Effector memory CD4-positive, alpha-beta T cell (primary cell): ENCODE measurements around the gene MOV10.
A peak's percentile ranks its signal among the peaks of the same experiment; 100 is the strongest.

ENCODE experiments used
- DNase-seq, 3 donors: peaks; one replicate each; pipeline ENCODE4 v3.0.0-alpha.2; 2020
- H3K27ac ChIP-seq: 2 replicates; pipeline ENCODE4 v1.7.0; 2013; ENCODE audit warnings: mild to moderate bottlenecking, low read length, moderate library complexity; ENCODE audit not compliant: insufficient read depth, poor library complexity, severe bottlenecking
- H3K27me3 ChIP-seq: replicated peaks from 2 replicates; pipeline ENCODE4 v1.7.0; 2013; ENCODE audit warnings: mild to moderate bottlenecking, low read length; ENCODE audit not compliant: insufficient read depth, control insufficient read depth, poor library complexity, severe bottlenecking
- H3K36me3 ChIP-seq: 2 replicates; pipeline ENCODE4 v1.7.0; 2013; ENCODE audit warnings: mild to moderate bottlenecking, low read length, moderate library complexity; ENCODE audit not compliant: control insufficient read depth, insufficient read depth
- H3K4me1 ChIP-seq: 2 replicates; pipeline ENCODE4 v1.7.0; 2013; ENCODE audit warnings: low read length, mild to moderate bottlenecking; ENCODE audit not compliant: control insufficient read depth, insufficient read depth, poor library complexity, severe bottlenecking
- H3K4me3 ChIP-seq: 2 replicates; pipeline ENCODE4 v1.7.0; 2013; ENCODE audit warnings: low read length, low read depth, mild to moderate bottlenecking; ENCODE audit not compliant: insufficient read depth, poor library complexity, severe bottlenecking
- H3K9me3 ChIP-seq: 2 replicates; pipeline ENCODE4 v1.7.0; 2013; ENCODE audit warnings: mild to moderate bottlenecking, low read length, moderate library complexity; ENCODE audit not compliant: control insufficient read depth

Gene MOV10

GRCh38 chr1:112704934-112705627 lies 30.6 kb downstream of the MOV10 start:
- Histone ChIP-seq H3K4me3 (peak overlapping the region; percentile 33), H3K27me3 (no peaks in the 10 kb centered on the region), H3K4me1 (peaks cover 42% of the 10 kb centered on the region), H3K27ac (peak overlapping the region; percentile 27), H3K36me3 (no peaks in the 10 kb centered on the region), H3K9me3 (no peaks in the 10 kb centered on the region)
- peak; percentile 22 to 27 (median 26) for DNase-seq

- no peaks in the 10 kb centered on the region for H3K9me3 ChIP-seq
- peak within 1 kb of the TSS; percentile 56 for H3K4me3 ChIP-seq
- DNase-seq, result peak; percentile 23 to 35 (median 30)
- no peak within 1 kb of the TSS for H3K27ac ChIP-seq
- H3K36me3 ChIP-seq, result no peaks in the 10 kb centered on the region
- H3K27me3 ChIP-seq, result no peaks in the 10 kb centered on the region
- H3K4me1 ChIP-seq, result peaks cover 28% of the 10 kb centered on the region
Observed at GRCh38 chr1:112706505-112707220, 32.2 kb downstream of the MOV10 start, which contains the start of gene RHOC. Gene RHOC (minus strand): TSS chr1:112707127. CDS start chr1:112703799, 3,328 bp downstream.

- H3K27ac ChIP-seq, result no peak overlapping the region
- peaks cover 27% of the 10 kb centered on the region for H3K4me1 ChIP-seq
- H3K27me3 ChIP-seq, result no peaks in the 10 kb centered on the region
- H3K4me3 ChIP-seq, result peak overlapping the region; percentile 56
- peak; percentile 24 to 53 (median 26) for DNase-seq
- no peaks in the 10 kb centered on the region for H3K36me3 ChIP-seq
- H3K9me3 ChIP-seq, result no peaks in the 10 kb centered on the region
Observed at GRCh38 chr1:112707221-112708001, 33.0 kb downstream of the MOV10 start.

- H3K4me1 ChIP-seq, result peaks cover 27% of the 10 kb centered on the region
- no peaks in the 10 kb centered on the region for H3K27me3 ChIP-seq
- H3K27ac ChIP-seq, result no peak overlapping the region
- H3K36me3 ChIP-seq, result no peaks in the 10 kb centered on the region
- H3K4me3 ChIP-seq, result no peak overlapping the region
- DNase-seq, result no peak
- no peaks in the 10 kb centered on the region for H3K9me3 ChIP-seq
Observed at GRCh38 chr1:112708002-112708448, 33.6 kb downstream of the MOV10 start.

GRCh38 chr1:112708489-112708888 lies 34.0 kb downstream of the MOV10 start:
- H3K4me3 ChIP-seq, result no peak overlapping the region
- no peak for DNase-seq
- H3K27me3 ChIP-seq, result no peaks in the 10 kb centered on the region
- H3K9me3 ChIP-seq, result no peaks in the 10 kb centered on the region
- H3K36me3 ChIP-seq, result no peaks in the 10 kb centered on the region
- H3K27ac ChIP-seq, result no peak overlapping the region
- H3K4me1 ChIP-seq, result peaks cover 27% of the 10 kb centered on the region

- DNase-seq, result no peak
- H3K9me3 ChIP-seq, result no peaks in the 10 kb centered on the region
- H3K4me3 ChIP-seq, result no peak overlapping the region
- no peaks in the 10 kb centered on the region for H3K27me3 ChIP-seq
- H3K36me3 ChIP-seq, result no peaks in the 10 kb centered on the region
- peaks cover 28% of the 10 kb centered on the region for H3K4me1 ChIP-seq
- no peak overlapping the region for H3K27ac ChIP-seq
Observed at GRCh38 chr1:112710159-112710558, 35.7 kb downstream of the MOV10 start.

GRCh38 chr1:112710586-112710985 lies 36.1 kb downstream of the MOV10 start:
- no peak overlapping the region for H3K4me3 ChIP-seq
- H3K9me3 ChIP-seq, result no peaks in the 10 kb centered on the region
- H3K36me3 ChIP-seq, result no peaks in the 10 kb centered on the region
- DNase-seq, result no peak
- H3K27ac ChIP-seq, result no peak overlapping the region
- H3K27me3 ChIP-seq, result no peaks in the 10 kb centered on the region
- peaks cover 26% of the 10 kb centered on the region for H3K4me1 ChIP-seq

- Histone ChIP-seq H3K36me3 (no peaks in the 10 kb centered on the region), H3K9me3 (no peaks in the 10 kb centered on the region), H3K4me3 (no peak overlapping the region), H3K27ac (no peak overlapping the region), H3K4me1 (peaks cover 26% of the 10 kb centered on the region), H3K27me3 (no peaks in the 10 kb centered on the region)
- no peak for DNase-seq
Observed at GRCh38 chr1:112711041-112711440, 36.6 kb downstream of the MOV10 start.

GRCh38 chr1:112711670-112712069 lies 37.2 kb downstream of the MOV10 start:
- H3K9me3 ChIP-seq, result no peaks in the 10 kb centered on the region
- peaks cover 26% of the 10 kb centered on the region for H3K4me1 ChIP-seq
- H3K27me3 ChIP-seq, result no peaks in the 10 kb centered on the region
- no peak overlapping the region for H3K4me3 ChIP-seq
- DNase-seq, result no peak
- H3K36me3 ChIP-seq, result no peaks in the 10 kb centered on the region
- H3K27ac ChIP-seq, result no peak overlapping the region
